Measurements from ENCODE around the gene ICE2.
"Not testable (repeated sequence)": the region's sequence is repeated elsewhere in the genome, so short reads cannot be mapped to it uniquely, and the experiment has no call there.

ICE2 gene

GRCh38 chr15:60406513-60407414, 72.2 kb downstream of the ICE2 start:
- DNase-seq = no peak

DNA sequence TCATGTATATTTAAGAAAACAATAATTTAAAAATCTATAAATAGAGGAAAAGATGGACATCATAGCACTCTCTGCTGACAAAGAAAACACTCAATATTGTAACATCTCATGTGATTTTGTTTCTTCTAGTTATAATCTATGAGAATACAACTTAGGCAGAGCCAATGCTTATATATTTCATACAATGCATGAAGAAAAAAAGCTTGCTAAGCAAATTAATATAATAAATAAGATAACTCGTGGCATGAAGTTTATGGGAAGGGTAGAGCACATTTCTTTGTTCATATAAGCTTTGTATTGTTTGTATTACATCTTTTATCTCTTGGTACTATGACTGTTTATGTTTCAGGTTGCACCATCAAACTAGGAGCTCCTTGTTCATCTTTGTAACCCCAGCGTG, 73.5 kb downstream of the ICE2 start:
- no peak for DNase-seq

- not testable (repeated sequence) for DNase-seq
These were observed 74.6 kb downstream of the ICE2 start for GRCh38 chr15:60404351-60404750.

- DNase-seq = no peak
These were observed 78.0 kb downstream of the ICE2 start for GRCh38 chr15:60400944-60401343.

DNA sequence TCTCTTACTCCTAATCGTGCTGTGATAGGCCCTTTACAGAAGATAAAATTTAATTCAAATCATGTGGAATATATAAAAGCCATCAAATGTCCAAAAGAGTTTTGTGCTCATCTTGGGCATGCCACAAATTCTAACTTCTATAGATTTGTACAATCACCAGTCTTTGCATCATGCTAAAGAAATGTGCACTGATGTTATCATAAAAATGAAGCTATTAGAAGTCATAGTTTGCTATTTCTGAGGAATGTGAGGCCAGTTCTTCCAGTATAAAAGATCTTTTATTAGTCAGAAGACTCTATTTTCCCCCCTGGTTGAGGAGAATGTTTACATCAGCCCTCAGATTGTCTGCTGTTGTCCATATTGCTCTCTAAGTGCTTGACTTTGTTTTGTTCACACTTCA, 79.0 kb downstream of the ICE2 start:
- DNase-seq = no peak

DNA sequence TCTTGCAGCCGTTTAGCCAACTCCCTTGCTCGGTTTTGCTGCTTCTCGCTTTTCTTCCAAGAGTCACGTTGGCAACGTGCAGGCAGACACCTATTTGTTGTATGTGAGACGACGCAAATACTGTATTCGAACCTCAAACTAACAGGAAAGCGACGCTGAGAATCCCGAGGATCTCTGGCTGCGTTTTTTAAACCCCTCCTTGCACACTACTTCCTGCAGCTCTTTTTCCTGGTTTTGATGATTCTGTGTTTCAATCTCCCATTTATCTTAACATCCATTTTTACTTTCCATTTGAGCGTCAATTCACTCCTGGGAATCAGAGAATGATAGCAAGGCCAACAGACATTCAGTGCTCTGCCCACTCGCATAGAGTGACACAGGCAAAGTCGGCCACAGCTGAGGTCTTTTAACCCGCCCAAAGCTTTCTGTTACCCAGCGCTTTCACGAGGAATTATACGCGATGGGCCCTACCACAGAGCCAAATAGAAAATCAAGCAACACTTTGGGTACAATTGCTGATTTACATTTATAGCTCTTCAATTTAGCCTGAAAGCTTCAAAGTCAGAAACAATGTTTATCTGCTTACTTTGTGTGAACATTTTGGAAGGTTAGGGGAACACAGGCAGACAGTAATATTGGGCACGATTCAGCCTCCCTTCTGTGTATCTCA, 79.6 kb downstream of the ICE2 start:
- no peak for DNase-seq

DNA sequence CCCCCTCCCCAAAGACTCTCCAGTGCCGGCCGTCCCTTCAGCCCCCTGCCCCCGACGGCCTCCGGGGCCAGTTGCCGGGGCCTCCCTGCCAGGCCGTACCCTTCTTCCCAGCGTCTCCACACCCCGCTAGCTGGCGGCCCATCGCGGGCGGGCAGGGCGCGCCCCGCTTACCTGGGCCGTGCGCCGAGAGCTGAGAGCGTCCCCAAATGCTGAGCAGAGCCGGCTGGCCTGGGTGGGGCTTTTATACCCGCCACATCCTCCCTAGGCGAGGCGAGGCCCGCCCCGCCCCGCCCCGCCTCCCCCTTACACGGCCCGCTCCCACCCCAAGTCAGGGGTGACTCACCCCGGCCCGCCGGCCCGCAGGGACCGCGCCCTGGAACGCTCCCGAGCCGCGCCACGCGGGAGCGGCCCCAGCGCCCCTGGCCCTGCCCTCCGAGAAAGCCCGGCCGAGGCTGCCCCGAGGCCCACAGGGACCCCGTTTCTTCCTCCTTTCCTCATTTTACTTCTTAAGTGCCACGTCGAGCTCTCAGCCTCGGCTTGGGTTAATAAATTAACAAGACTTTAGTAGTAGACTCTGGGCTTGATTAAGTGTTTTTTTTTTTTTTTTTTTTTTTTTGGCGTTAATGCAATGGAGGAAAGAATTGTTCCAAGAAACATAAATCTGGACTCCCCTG, 81.0 kb downstream of the ICE2 start, which contains the start of gene ANXA2:
Gene ANXA2, minus strand, starts transcription at position 215 of the 674 bp plus-strand sequence. CDS start 11,911 bp downstream, outside the sequence.
- no peak for DNase-seq

DNA sequence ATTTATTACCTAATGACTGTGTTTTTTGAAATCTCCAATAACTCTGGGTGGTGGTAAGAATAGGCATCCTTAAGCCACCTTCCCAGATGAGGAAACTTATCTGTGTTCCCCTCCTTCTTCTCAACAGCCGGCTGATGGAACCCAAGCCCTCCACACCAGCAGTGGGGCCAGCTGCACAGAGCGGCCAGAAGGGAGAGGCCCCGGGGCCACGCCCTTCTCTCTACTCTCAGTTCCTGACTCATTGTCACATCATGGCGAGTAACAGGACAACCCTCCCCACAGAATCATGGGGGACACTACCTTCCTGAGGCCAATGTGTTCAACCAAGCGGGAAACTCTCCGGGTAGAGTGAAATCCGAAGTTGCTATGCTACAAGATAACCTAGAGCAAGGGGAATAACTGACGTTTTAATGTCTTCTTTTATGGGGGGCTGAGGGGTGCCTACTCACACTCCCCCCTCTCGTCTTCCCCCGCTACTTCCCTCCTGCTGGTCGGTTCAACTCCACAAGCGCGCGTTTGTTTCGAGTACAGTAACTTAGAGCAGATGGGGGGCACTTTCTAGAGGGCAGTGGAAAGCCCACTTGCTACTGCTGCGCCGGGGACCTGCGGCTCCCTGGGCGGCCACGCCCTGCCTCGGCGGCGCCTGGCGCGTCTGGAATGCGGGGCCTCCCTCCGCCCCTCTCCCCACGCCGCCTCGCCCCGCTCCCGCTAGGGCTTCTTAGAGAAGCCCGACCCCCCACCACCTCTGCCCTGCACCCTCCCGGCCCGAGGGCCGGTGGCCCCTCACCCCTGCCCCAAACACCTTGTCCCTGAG, 81.8 kb downstream of the ICE2 start:
- peak in 2 of 3 experiments; percentile 2 to 21 for DNase-seq

DNA sequence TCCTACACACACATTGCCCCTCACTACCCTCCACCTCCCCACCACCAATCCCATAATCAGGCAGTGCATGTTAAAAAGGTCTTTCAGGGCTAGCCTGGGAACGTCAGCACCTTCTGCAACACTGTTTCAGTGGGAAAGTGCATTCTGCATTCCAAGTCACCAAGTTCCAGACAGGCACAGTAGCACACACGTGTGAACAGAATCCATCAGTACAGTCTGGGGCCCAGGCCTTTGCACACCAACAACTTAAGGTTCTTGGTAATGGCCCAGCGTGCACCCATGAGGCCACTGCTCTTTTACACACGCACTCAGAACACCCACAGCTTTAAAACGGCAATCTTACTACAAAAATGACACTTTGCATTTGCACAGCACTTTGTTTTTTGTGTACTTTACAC, 82.4 kb downstream of the ICE2 start:
- DNase-seq = no peak

DNA sequence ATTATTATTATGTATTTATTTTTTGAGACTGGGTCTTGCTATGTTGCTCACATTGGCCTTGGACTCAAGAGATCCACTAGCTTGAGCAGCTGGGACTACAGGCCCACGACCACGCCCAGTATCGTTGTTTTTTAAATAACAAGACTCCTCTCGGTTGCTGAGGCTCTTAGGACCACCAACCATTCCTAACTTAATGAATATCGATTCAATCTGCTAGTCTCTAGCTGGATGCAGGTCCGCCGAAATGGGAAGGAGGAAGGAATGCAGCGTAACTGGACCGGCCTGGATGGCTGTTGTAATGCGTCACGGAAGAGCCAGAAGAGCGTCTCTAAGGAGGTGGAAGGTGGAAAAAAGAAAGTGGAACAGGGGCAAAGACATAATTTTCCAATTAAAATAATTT, 82.8 kb downstream of the ICE2 start:
- DNase-seq = no peak

GRCh38 chr15:60395276-60396011, 83.5 kb downstream of the ICE2 start:
- no peak for DNase-seq

GRCh38 chr15:60394689-60395097, 84.2 kb downstream of the ICE2 start:
- DNase-seq = no peak

GRCh38 chr15:60392986-60393790, 85.8 kb downstream of the ICE2 start:
- DNase-seq = peak in 2 of 3 experiments; percentile 28 to 39

DNA sequence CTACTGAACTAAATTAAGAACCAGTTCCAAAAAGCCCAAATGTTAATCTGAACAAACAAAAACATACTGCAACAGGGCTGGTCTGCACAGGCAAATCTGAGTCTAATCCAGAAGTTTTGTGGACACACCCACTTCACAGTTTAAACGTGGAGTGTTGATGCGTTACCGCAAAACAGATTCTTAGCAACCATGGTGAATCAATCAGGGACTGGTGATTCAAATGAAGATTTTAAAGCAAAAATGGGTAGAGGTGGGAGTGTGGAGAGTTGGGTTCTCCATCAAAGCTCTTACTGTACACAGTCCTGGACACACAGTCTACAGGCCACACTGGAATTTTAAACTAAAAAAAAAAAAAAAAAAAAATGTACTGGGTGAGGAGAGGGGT, 86.3 kb downstream of the ICE2 start:
- DNase-seq = peak in 1 of 3 experiments; percentile 20

- no peak for DNase-seq
These were observed 87.1 kb downstream of the ICE2 start for GRCh38 chr15:60391722-60392315.

DNA sequence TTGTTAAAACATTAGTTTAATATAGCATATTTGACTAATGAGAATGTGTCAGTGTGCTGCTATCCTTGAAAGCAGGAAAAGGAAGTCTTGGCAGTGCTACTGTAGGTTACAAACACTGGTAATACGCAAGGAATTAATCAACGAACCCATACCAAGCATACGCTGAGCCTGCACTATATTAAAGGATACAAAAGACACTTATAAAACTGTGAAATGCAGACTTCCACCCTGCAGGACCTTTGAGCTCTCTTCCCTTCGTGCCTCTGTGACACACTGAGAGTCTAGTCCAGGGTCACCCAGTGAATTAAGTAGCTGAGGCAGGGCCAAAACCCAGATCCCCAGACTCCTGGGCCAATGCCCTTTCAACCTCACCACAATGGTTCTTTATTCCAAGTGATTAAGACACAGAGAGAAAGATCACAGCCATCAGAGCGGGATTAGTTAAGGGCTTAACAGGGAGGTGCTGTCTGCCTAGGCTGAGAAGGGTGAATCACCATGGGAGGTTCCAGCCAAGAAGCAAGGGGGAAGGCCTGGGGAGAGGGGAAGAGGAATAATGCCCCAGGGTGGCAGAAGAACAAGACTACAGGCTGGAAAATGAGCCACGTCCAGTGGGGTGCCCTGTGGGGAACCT, 88.0 kb downstream of the ICE2 start:
- DNase-seq = no peak

DNA sequence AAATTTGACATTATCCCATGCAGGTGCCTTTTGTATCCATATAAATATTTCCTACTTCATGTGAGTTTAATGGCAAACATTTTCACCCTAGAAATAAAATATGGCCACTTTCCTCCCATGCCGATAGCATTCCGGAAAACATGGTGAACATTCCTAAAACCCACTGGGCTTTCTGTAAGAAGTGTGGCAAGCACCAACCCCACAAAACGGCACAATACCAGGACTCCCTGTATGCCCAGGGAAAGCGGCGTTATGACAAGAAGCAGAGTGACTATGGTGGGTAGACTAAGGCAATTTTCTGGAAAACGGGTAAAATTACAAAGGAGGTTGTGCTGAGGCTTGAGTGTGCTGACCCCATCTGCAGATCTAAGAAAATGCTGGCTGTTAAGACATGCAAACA, 88.7 kb downstream of the ICE2 start:
- DNase-seq = no peak

DNA sequence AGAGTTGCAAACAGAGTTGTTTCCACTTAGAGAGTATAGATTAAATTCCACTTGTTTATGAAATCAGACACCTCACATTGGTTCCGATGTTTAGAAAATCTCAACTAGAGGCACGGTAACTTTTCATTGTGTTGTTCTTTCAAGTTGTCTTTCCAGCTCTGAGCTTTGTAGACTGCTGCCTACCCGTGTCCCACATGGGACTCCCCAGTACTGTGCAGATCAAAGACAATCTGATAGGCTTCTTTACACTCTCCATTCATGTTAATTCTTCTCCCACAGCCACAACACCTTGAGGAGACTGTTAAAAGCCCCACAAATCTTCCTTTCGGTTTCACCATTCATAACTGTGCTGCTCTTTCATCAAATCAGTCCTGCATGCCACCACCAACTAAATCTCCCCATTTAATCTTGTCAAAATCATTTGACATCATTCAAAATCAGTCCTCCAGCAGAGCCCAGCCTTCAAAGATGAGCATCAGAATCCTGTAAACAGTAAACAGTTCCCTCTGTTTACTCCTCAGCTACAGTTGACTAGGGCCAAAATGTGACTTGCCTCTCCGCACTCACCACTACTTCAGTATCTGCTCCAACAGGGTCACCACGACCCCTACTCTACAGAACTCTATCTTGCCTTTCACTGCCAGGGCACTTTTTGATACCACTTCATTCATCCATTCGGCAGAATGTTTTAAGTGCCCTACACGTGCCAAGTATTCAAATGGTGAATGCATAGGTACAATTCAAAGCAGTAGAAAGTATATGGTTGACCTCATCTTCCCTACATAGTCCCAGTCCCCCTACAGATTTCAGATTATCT, 89.5 kb downstream of the ICE2 start:
- no peak for DNase-seq

- DNase-seq = no peak
These were observed 91.6 kb downstream of the ICE2 start for GRCh38 chr15:60387321-60387720.
